DMS 273 (cell line): Measurements from ENCODE around the gene ALOX5.
"Not testable (repeated sequence)": the region's sequence is repeated elsewhere in the genome, so short reads cannot be mapped to it uniquely, and the experiment has no call there.

Source experiments
- DNase-seq: peaks from one replicate; lab custom pipeline; 2025; ENCODE audit not compliant: unreplicated experiment; lab: John Stamatoyannopoulos, UW

Gene ALOX5

DNA sequence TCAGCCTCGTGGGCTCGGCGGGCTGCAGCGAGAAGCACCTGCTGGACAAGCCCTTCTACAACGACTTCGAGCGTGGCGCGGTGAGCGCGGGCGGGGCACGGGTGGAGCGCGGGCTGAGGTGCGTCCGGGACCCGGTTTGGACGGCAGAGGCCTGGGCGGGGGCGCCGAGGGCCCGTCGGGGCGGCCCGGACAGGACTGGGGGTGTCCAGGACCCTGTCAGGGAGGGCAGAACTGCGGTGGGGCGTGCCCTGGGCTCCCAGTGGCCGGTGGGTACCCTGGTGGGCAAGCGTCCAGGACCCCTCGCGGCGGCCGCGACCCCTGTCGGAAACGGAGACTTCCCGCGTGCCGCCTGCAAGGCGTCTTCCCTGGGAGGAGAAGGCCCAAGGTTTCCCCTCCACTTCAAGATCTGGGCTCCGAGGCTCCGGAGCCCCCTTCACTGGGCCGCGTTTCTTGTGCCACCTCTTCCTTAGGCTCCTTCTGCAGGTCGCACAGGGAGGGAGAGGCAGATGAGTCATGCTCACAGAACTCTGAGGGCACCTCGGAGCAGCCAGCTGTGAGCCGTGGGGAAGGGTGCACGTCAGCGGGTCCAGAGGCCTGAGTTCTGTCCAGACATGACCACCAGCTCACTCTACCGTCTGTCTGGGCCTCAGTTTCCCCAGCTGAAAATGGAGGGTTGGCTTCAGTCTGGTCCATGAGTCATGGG lies 485 bp downstream of the ALOX5 start:
- peak; percentile 41 for DNase-seq

- no peak for DNase-seq
These were observed 1.1 kb downstream of the ALOX5 start for GRCh38 chr10:45375101-45375500.

DNA sequence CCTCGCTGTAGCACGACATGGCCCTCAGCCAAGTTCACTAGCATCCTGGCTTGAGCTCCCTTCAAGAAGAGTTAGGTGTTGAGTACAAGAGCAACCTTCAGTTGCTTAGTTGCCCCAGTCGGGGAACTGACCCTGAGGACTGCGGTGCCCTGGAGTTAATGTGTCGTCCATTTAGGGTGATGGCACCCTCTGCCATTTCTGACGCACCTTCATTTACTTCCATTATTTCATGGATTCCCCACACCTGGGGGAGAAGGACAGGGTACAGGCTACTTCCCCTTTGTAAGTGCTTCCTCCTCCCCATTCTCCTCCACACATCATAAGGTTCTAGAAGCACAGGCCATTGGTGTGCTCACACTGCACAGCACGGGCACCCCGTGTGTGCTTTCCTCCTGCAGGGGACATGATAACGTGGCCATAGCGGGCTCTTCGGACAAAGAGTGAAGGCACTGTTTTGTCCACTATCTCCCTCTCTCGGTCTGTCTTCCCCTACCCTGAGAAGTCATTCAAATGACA lies 1.8 kb downstream of the ALOX5 start:
- DNase-seq, result no peak

- DNase-seq, result no peak
These were observed 2.4 kb downstream of the ALOX5 start for GRCh38 chr10:45376371-45376801.

DNA sequence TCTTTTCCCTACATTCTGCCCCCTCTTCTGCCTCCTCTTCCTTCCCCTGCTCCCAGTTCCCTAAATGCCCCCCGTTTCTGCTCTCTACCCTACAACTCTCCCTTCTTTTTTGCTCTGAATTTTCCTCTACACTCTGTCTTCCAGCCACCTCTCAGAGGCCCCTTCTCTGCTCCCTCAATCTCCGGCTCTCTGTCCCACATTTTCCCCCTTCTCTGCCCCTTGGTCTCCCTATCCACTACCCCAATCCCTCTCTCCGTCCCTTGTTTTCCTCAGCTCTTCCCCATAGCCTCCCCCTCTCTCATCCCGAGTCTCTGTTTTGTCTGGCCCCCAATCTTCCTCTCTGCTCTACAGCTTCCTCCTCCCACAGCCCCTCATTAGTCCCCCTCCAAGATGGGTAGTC lies 3.3 kb downstream of the ALOX5 start:
- no peak for DNase-seq

DNA sequence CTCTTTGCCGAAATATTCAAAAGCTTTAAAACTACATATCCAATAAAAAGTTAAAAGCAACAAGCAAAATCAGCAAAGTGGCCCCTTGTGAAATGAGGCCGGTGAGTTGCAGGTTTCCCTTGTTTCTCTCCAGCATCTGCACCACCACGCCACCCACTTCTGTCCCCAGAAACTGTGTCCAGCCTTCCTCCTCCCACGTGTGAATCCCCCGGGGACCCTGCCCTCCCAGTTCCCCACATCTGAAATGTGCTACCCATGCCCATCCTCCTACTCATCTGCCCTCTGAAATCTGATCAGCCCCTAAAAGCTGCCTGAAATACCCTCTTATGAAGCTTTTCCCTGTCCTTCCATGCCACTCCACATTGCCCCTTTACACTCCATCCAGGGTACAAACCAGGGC lies 3.8 kb downstream of the ALOX5 start:
- DNase-seq, result no peak

DNA sequence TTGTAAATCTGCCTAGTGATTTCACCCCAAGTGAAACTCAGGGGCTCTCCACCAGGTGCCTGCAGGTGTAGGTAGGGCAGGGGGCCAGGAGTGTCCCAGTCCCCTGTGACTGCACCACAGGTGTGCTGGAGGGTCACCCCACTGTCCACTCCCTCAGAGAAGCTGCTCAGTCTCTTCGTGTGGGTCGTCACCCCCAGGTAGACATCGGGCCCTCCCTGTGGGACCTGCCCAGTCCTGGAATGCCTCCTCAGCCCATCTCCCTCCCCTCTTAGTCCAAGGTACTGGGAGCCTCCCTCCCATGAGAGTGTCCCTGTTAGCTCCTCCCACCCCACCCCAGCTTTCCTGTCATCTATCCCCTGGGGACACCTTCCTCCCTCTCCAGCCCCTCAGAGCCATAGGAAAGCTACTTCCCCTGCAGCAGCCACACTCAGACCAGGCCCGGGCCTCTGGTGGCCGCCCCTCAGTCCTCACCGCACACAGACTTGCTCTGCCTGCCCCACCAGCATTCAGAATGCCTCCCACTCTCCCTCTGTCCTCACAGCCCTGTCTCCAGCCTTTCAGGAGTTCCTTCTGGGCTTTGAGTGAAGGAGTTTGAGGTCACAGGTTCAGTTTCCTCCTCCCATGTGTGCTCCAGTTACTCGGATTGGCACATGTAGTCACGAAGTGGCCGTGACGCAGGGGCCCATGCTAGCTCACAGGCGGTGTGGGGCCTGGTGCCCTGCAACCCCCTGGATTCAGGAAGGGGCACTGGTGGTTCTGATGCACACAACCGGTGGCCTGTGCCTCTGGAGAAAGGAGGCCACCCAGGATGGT lies 5.1 kb downstream of the ALOX5 start:
- DNase-seq, result no peak

DNA sequence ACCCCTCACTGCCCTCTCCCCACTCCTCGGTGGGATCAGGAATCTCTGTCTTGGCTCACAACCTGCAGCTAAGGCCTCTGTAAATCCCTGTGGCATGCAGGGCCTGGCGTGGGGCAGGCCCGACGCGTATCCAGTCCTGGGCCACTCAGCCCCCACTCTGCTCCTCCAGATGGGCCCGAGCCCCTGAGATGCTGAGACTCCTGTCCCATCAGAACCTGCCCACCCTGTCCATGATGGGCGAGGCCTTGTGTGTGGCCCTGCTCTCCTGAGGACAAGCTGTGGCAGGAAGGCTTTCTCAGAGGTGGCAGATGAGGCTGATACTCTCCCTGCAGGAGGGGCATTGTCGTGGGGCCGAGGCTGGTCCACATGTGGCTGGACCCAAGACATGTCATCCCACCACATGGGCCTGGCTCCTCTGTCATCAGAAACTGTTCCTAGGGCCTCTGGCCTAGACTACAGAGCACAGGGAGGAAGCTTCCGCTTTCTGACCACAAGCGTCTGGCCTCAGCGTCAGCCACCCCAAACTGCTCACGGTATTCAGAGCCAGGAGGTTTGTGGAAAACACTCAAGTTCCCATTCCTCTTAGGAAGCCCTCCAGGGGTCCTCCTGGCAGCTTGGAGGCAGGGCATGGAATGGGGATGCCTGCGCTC lies 6.0 kb downstream of the ALOX5 start:
- DNase-seq, result no peak

GRCh38 chr10:45380903-45381620 lies 7.0 kb downstream of the ALOX5 start:
- no peak for DNase-seq

- no peak for DNase-seq
These were observed 8.6 kb downstream of the ALOX5 start for GRCh38 chr10:45382591-45382990.

DNA sequence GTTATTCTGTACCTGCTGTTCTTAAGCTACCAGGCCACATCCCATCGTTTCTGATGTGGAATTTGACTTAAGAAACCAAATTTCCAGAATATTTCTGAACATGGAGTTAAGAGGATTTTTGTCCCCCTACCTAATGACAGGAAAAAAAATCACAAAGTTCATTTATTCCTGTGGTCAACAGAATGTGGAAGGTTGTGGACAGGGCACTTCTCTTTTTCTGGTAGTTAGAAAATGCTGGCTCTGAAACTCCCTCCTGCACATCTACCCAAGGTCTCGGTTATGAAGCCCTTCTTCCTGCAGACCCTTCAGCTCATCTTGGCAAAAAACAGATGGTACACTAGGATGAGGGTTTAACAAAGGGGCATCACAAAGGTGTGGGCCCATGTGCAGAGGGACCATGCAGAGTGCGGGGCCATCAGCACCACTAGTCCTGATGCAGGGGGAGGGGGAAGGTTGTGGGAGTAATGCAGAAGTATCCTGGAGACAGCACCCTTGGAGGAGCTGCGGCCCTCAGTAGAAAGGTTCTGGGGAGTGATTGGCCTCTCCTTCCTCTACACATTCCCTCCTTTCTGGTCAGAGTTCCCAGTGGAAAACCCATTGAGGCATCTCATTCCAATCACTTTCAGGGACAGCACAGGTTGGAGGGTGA lies 9.8 kb downstream of the ALOX5 start:
- no peak for DNase-seq

GRCh38 chr10:45386657-45387056 lies 12.6 kb downstream of the ALOX5 start:
- DNase-seq, result no peak

DNA sequence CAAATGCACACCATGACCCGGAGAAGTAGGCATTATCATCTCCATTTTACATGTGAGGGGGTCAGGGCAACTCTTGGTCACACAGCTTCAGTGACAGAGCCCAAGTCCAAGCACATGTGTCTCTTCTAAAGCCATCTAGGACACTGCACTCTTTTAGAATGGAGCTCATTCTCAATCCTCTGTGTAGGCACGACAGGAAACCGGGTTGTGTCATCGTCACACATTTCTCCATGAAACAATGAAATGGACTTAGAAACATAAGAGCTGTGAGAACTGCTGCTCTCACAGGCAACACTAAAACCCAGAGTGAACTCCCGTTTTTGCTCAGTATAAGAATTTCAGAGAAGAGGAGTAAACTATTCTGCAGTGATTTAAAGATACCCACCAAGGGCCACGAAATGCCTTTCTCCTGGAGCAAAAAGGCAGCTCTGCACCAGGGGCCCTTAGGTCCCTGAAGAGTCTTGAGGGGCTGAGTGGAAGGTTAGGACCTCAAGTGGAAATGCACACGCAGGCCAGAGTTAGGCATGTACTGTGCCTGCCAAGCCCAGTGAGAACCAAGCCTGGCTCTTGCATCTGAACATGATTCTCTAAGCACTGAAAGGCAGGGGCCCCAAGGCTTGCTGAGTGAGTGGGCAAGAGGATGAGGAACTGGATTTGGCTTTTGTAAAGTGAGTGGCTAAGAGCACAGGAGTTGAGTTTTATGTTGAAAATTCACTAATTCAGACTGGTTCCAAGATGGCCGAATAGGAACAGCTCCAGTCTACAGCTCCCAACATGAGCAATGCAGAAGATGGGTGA lies 13.3 kb downstream of the ALOX5 start:
- DNase-seq, result no peak

- not testable (repeated sequence) for DNase-seq
These were observed 15.7 kb downstream of the ALOX5 start for GRCh38 chr10:45389671-45390070.

DNA sequence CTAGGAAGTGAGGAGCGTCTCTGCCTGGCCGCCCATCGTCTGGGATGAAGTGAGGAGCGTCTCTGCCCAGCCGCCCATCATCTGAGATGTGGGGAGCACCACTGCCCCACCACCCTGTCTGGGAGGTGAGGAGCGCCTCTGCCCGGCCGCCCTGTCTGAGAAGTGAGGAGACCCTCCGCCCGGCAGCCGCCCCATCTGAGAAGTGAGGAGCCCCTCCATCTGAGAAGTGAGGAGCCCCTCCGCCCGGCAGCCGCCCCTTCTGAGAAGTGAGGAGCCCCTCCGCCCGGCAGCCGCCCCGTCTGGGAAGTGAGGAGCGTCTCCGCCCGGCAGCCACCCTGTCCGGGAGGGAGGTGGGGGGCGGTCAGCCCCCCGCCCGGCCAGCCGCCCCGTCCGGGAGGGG lies 17.6 kb downstream of the ALOX5 start:
- not testable (repeated sequence) for DNase-seq

GRCh38 chr10:45395554-45395953 lies 21.5 kb downstream of the ALOX5 start:
- no peak for DNase-seq

DNA sequence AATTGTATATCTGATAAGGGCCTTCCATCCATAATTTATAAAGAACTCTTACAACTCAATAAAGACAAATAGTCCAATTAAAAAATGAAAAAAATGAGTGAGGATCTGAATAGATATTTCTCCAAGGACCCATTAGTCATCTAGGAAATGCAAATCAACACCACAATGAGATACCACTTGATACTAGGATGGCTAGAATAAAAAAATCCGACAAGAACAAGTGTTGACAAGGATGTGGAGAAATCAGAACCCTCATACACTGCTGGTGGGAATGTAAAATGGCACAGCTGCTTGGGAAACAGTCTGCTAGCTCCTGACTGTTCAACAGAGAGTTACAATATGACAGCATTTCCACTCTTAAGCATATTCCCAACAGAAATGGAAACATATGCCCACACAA lies 24.6 kb downstream of the ALOX5 start:
- DNase-seq, result no peak

DNA sequence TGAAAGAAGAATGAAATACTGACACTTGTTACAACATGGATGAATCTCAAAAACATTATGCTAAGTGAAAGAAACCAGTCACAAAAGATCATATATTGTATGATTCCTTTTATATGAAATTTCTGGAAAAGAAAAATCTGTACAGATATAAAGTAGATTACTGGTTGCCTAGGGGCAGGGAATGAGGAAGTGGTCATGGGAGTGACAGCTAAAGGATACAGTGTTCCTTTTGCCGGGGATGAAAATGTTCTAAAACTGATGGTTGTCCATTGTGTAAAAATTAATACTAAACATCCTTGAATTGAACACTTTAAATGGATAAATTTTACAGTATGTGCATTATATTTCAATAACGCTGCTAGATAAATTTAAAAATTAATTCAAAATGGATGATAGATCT lies 25.1 kb downstream of the ALOX5 start:
- no peak for DNase-seq

- no peak for DNase-seq
These were observed 29.1 kb downstream of the ALOX5 start for GRCh38 chr10:45403151-45403550.
